ENCODE results near the gene ANKRD11.
"Not testable (repeated sequence)": the region's sequence is repeated elsewhere in the genome, so short reads cannot be mapped to it uniquely, and the experiment has no call there.

The ANKRD11 gene

GRCh38 chr16:89341697-89342694 is 148.4 kb downstream of the ANKRD11 start:
- no peak for DNase-seq

- no peak for DNase-seq
Observed at GRCh38 chr16:89341279-89341678, 149.1 kb downstream of the ANKRD11 start.

GRCh38 chr16:89338863-89339262 is 151.5 kb downstream of the ANKRD11 start:
- DNase-seq: no peak

- no peak for DNase-seq
Observed at GRCh38 chr16:89337965-89338364, 152.4 kb downstream of the ANKRD11 start.

- no peak for DNase-seq
Observed at GRCh38 chr16:89335803-89336485, 154.4 kb downstream of the ANKRD11 start.

- no peak for DNase-seq
Observed at GRCh38 chr16:89334988-89335802, 155.2 kb downstream of the ANKRD11 start.

- no peak for DNase-seq
Observed at GRCh38 chr16:89334461-89334860, 155.9 kb downstream of the ANKRD11 start.

GRCh38 chr16:89334050-89334449 is 156.3 kb downstream of the ANKRD11 start:
- no peak for DNase-seq

GRCh38 chr16:89333401-89334001 is 156.9 kb downstream of the ANKRD11 start:
- DNase-seq: peak; percentile 24

- no peak for DNase-seq
Observed at GRCh38 chr16:89332902-89333245, 157.5 kb downstream of the ANKRD11 start.

- no peak for DNase-seq
Observed at GRCh38 chr16:89332243-89332901, 158.0 kb downstream of the ANKRD11 start.

- DNase-seq: no peak
Observed at GRCh38 chr16:89331371-89332109, 158.8 kb downstream of the ANKRD11 start.

GRCh38 chr16:89330177-89330856 is 160.0 kb downstream of the ANKRD11 start:
- no peak for DNase-seq

- DNase-seq: not testable (repeated sequence)
Observed at GRCh38 chr16:89329830-89330176, 160.6 kb downstream of the ANKRD11 start.

GRCh38 chr16:89328412-89329400 is 161.7 kb downstream of the ANKRD11 start:
- not testable (repeated sequence) for DNase-seq

GRCh38 chr16:89326721-89327120 is 163.6 kb downstream of the ANKRD11 start:
- no peak for DNase-seq

GRCh38 chr16:89325861-89326471 is 164.4 kb downstream of the ANKRD11 start:
- DNase-seq: peak; percentile 64

GRCh38 chr16:89324056-89325010 is 166.0 kb downstream of the ANKRD11 start:
- no peak for DNase-seq
